ENCODE results near the gene RAB11A. TPM values are rescaled to one million over a fixed set of nuclear protein-coding genes. Genes with fewer than 3 reads are reported as not detected.
"Not testable (repeated sequence)": the region's sequence is repeated elsewhere in the genome, so short reads cannot be mapped to it uniquely, and the experiment has no call there.

The RAB11A gene
- total RNA-seq, 1 donor from 2014 or later, result 204 TPM

- no peak for DNase-seq (ENCODE audit: low spot score in 2 of 2, unreplicated experiment in 2 of 2)
- H3K36me3 Mint-ChIP-seq, result no peaks in the 10 kb centered on the region
- H3K27ac Mint-ChIP-seq, result no peak overlapping the region
- no peaks in the 10 kb centered on the region for H3K9me3 Mint-ChIP-seq
- TF ChIP-seq CTCF (IDR thresholded peaks at IDR 0.05; ENCODE audit: unreplicated experiment), result no peak
- no peaks in the 10 kb centered on the region for H3K27me3 Mint-ChIP-seq (ENCODE audit: low read depth)
- H3K4me3 Mint-ChIP-seq, result no peak overlapping the region
- H3K4me1 Mint-ChIP-seq, result peaks cover 9% of the 10 kb centered on the region
Observed at GRCh38 chr15:65867244-65867643, 2.0 kb upstream of the RAB11A start.

GRCh38 chr15:65867933-65868332, 1.4 kb upstream of the RAB11A start:
- H3K27me3 Mint-ChIP-seq (ENCODE audit: low read depth); H3K4me3 Mint-ChIP-seq; H3K9me3 Mint-ChIP-seq; H3K27ac Mint-ChIP-seq; H3K36me3 Mint-ChIP-seq; DNase-seq (ENCODE audit: low spot score in 2 of 2, unreplicated experiment in 2 of 2): not testable (repeated sequence)
- peaks cover 14% of the 10 kb centered on the region for H3K4me1 Mint-ChIP-seq

GRCh38 chr15:65868546-65869125, 655 bp upstream of the RAB11A start:
- H3K9me3 Mint-ChIP-seq, result no peaks in the 10 kb centered on the region

GRCh38 chr15:65869954-65870871, 922 bp downstream of the RAB11A start:
- Mint-ChIP-seq H3K27ac (peak overlapping the region; percentile 99), H3K27me3 (ENCODE audit: low read depth) (no peaks in the 10 kb centered on the region), H3K4me1 (peaks cover 15% of the 10 kb centered on the region), H3K36me3 (peaks cover 2% of the 10 kb centered on the region), H3K9me3 (no peaks in the 10 kb centered on the region), H3K4me3 (peak overlapping the region; percentile 98)
- peak in 1 of 2 experiments; percentile 66 for DNase-seq (ENCODE audit: low spot score in 2 of 2, unreplicated experiment in 2 of 2)
- TF ChIP-seq CTCF (IDR thresholded peaks at IDR 0.05; ENCODE audit: unreplicated experiment), result no peak

More at GRCh38 chr15:65868546-65869125, 655 bp upstream of the RAB11A start:
- H3K27me3 Mint-ChIP-seq (ENCODE audit: low read depth), result no peaks in the 10 kb centered on the region
- no peaks in the 10 kb centered on the region for H3K36me3 Mint-ChIP-seq
- no peak for TF ChIP-seq CTCF (IDR thresholded peaks at IDR 0.05; ENCODE audit: unreplicated experiment)
- H3K4me3 Mint-ChIP-seq, result peak overlapping the region; percentile 98
- peaks cover 14% of the 10 kb centered on the region for H3K4me1 Mint-ChIP-seq
- H3K27ac Mint-ChIP-seq, result peak overlapping the region; percentile 99
- no peak for DNase-seq (ENCODE audit: low spot score in 2 of 2, unreplicated experiment in 2 of 2)

GRCh38 chr15:65870889-65871533, 1.7 kb downstream of the RAB11A start:
- H3K4me1 Mint-ChIP-seq, result peaks cover 22% of the 10 kb centered on the region
- H3K4me3 Mint-ChIP-seq, result peak overlapping the region; percentile 98

GRCh38 chr15:65871886-65872285, 2.6 kb downstream of the RAB11A start:
- not testable (repeated sequence) for H3K9me3 Mint-ChIP-seq; DNase-seq (ENCODE audit: low spot score in 2 of 2, unreplicated experiment in 2 of 2); H3K27me3 Mint-ChIP-seq (ENCODE audit: low read depth); H3K27ac Mint-ChIP-seq; H3K36me3 Mint-ChIP-seq; H3K4me3 Mint-ChIP-seq
- H3K4me1 Mint-ChIP-seq, result peaks cover 22% of the 10 kb centered on the region

More at GRCh38 chr15:65870889-65871533, 1.7 kb downstream of the RAB11A start:
- no peaks in the 10 kb centered on the region for H3K9me3 Mint-ChIP-seq
- no peak for TF ChIP-seq CTCF (IDR thresholded peaks at IDR 0.05; ENCODE audit: unreplicated experiment)
- no peaks in the 10 kb centered on the region for H3K27me3 Mint-ChIP-seq (ENCODE audit: low read depth)
- no peak for DNase-seq (ENCODE audit: low spot score in 2 of 2, unreplicated experiment in 2 of 2)
- H3K36me3 Mint-ChIP-seq, result peaks cover 2% of the 10 kb centered on the region
- peak overlapping the region; percentile 99 for H3K27ac Mint-ChIP-seq

GRCh38 chr15:65872596-65872995, 3.3 kb downstream of the RAB11A start:
- H3K36me3 Mint-ChIP-seq; DNase-seq (ENCODE audit: low spot score in 2 of 2, unreplicated experiment in 2 of 2); H3K4me3 Mint-ChIP-seq; H3K9me3 Mint-ChIP-seq; H3K27me3 Mint-ChIP-seq (ENCODE audit: low read depth): not testable (repeated sequence)
- peaks cover 26% of the 10 kb centered on the region for H3K4me1 Mint-ChIP-seq
- peak overlapping the region; percentile 55 for H3K27ac Mint-ChIP-seq
